ENCODE measurements around the gene SPSB3. TPM values are rescaled to one million over a fixed set of nuclear protein-coding genes. Genes with fewer than 3 reads are reported as not detected.

SPSB3 gene
- total and polyA plus RNA-seq, 8 donors: 19.2 to 223 (median 39.6) TPM

GRCh38 chr16:1791943-1792812, 9.8 kb upstream of the SPSB3 start:
- H3K27me3 ChIP-seq: no peaks in the 10 kb centered on the region
- H3K36me3 ChIP-seq: no peaks in the 10 kb centered on the region
- 92 to 94% methylated on average over 56 to 59 of the region's 59 CpGs for WGBS, 2 donors
- ATAC-seq (no peak), FAIRE-seq (no peak), DNase-seq (peak in 2 of 6 donors; percentile 36 to 76)
- peaks cover 9 to 17% (median 16%) of the 10 kb centered on the region in 3 donors for H3K4me1 ChIP-seq
- no peaks in the 10 kb centered on the region for H3K9me3 ChIP-seq
- H3K4me3 ChIP-seq: no peak overlapping the region
- TF ChIP-seq, protein P1, sequence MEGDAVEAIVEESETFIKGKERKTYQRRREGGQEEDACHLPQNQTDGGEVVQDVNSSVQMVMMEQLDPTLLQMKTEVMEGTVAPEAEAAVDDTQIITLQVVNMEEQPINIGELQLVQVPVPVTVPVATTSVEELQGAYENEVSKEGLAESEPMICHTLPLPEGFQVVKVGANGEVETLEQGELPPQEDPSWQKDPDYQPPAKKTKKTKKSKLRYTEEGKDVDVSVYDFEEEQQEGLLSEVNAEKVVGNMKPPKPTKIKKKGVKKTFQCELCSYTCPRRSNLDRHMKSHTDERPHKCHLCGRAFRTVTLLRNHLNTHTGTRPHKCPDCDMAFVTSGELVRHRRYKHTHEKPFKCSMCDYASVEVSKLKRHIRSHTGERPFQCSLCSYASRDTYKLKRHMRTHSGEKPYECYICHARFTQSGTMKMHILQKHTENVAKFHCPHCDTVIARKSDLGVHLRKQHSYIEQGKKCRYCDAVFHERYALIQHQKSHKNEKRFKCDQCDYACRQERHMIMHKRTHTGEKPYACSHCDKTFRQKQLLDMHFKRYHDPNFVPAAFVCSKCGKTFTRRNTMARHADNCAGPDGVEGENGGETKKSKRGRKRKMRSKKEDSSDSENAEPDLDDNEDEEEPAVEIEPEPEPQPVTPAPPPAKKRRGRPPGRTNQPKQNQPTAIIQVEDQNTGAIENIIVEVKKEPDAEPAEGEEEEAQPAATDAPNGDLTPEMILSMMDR (IDR thresholded peaks at IDR 0.05): no peak
- intact Hi-C loops (cut with DNase I): no loop called here
- H3K27ac ChIP-seq: no peak overlapping the region

GRCh38 chr16:1791256-1791942, 9.0 kb upstream of the SPSB3 start:
- Histone ChIP-seq H3K9me3 (no peaks in the 10 kb centered on the region), H3K4me1 (peaks cover 9 to 17% (median 16%) of the 10 kb centered on the region in 3 donors), H3K27ac (no peak overlapping the region), H3K27me3 (no peaks in the 10 kb centered on the region), H3K4me3 (no peak overlapping the region), H3K36me3 (no peaks in the 10 kb centered on the region)
- ATAC-seq: no peak
- intact Hi-C loops (cut with DNase I): no loop called here
- TF ChIP-seq, protein P1 (IDR thresholded peaks at IDR 0.05): no peak
- WGBS, 2 donors: 94 to 95% methylated on average over 53 of the region's 53 CpGs
- peak in 1 of 6 donors; percentile 75 for DNase-seq
- no peak for FAIRE-seq

GRCh38 chr16:1790611-1791255, 8.4 kb upstream of the SPSB3 start:
- DNase-seq (peak in 1 of 6 donors; percentile 77), ATAC-seq (no peak), FAIRE-seq (no peak)
- TF ChIP-seq, protein P1 (IDR thresholded peaks at IDR 0.05): no peak
- Histone ChIP-seq H3K4me1 (peaks cover 9 to 17% (median 16%) of the 10 kb centered on the region in 3 donors), H3K27me3 (no peaks in the 10 kb centered on the region), H3K36me3 (no peaks in the 10 kb centered on the region), H3K9me3 (no peaks in the 10 kb centered on the region), H3K4me3 (no peak overlapping the region), H3K27ac (no peak overlapping the region)
- 90 to 92% methylated on average over 39 to 44 of the region's 44 CpGs for WGBS, 2 donors
- intact Hi-C loops (cut with DNase I): no loop called here

- DNase-seq: no peak
- no peaks in the 10 kb centered on the region for H3K27me3 ChIP-seq
- intact Hi-C loops (cut with DNase I): no loop called here
- no peaks in the 10 kb centered on the region for H3K9me3 ChIP-seq
- H3K36me3 ChIP-seq: no peaks in the 10 kb centered on the region
- H3K27ac ChIP-seq: no peak overlapping the region
- ATAC-seq: no peak
- TF ChIP-seq, protein P1 (IDR thresholded peaks at IDR 0.05): no peak
- 89 to 92% methylated on average over 13 to 15 of the region's 15 CpGs for WGBS, 2 donors
- no peak for FAIRE-seq
- peaks cover 9 to 16% (median 16%) of the 10 kb centered on the region in 3 donors for H3K4me1 ChIP-seq
- no peak overlapping the region for H3K4me3 ChIP-seq
Observed at GRCh38 chr16:1790261-1790610, 7.9 kb upstream of the SPSB3 start.
